Keratinocyte (primary cell): ENCODE data around the gene VSIG8. TPM values are rescaled to one million over a fixed set of nuclear protein-coding genes. Genes with fewer than 3 reads are reported as not detected.

Experiments used
- DNase-seq: peaks from one replicate; pipeline ENCODE4 v3.0.0-alpha.2; 2011; ENCODE audit warnings: low read depth, missing footprints, low spot score
- FAIRE-seq: peaks from 2 replicates; lab custom pipeline; 2011; peaks lifted over from hg19 to GRCh38; lab: Jason Lieb, UNC
- H2AFZ ChIP-seq: 2 replicates; pipeline ENCODE4 v1.6.0; 2012; ENCODE audit warnings: low read length, control low read depth, inconsistent platforms; ENCODE audit not compliant: control insufficient read depth
- H3K27ac ChIP-seq: 2 replicates; pipeline ENCODE4 v1.5.1; 2011; ENCODE audit warnings: low read length; ENCODE audit not compliant: control insufficient read depth, insufficient read depth
- H3K27me3 ChIP-seq: 3 replicates; pipeline ENCODE4 v1.6.0; 2011; ENCODE audit warnings: low read length; ENCODE audit not compliant: control insufficient read depth, insufficient read depth; ENCODE audit errors: extremely low read depth
- H3K36me3 ChIP-seq, 2 experiments: 2 replicates in 1 of 2; 3 replicates in 1 of 2; pipeline ENCODE4 v1.5.1; 2011; ENCODE audit warnings: low read length in 2 of 2, mild to moderate bottlenecking in 1 of 2; ENCODE audit not compliant: control insufficient read depth in 2 of 2, insufficient read depth in 2 of 2; ENCODE audit errors: extremely low read depth in 1 of 2
- H3K4me1 ChIP-seq: 3 replicates; pipeline ENCODE4 v1.5.1; 2011; ENCODE audit warnings: low read length; ENCODE audit not compliant: control insufficient read depth, insufficient read depth; ENCODE audit errors: extremely low read depth
- H3K4me2 ChIP-seq: 3 replicates; pipeline ENCODE4 v1.6.0; 2011; ENCODE audit warnings: low read depth, low read length; ENCODE audit not compliant: control insufficient read depth, insufficient read depth; ENCODE audit errors: extremely low read depth
- H3K4me3 ChIP-seq, 3 experiments: fragments of 200-600 bp in 1 of 3; sonication (generic) in 1 of 3; 2 replicates in 2 of 3; 3 replicates in 1 of 3; pipeline ENCODE4 v1.5.1; 2011 to 2016; ENCODE audit warnings: low read length in 3 of 3, mild to moderate bottlenecking in 3 of 3, control low read depth in 2 of 3, inconsistent platforms in 1 of 3, low read depth in 1 of 3, mixed read lengths in 1 of 3, mixed run types in 1 of 3, moderate library complexity in 1 of 3; ENCODE audit not compliant: control insufficient read depth in 2 of 3, insufficient read depth in 2 of 3; ENCODE audit errors: extremely low read depth in 1 of 3
- H3K79me2 ChIP-seq: 2 replicates; pipeline ENCODE4 v1.6.0; 2012; ENCODE audit warnings: low read length; ENCODE audit not compliant: control insufficient read depth, insufficient read depth
- H3K9ac ChIP-seq: 3 replicates; pipeline ENCODE4 v1.6.0; 2011; ENCODE audit warnings: low read length; ENCODE audit not compliant: control insufficient read depth, insufficient read depth; ENCODE audit errors: extremely low read depth
- H3K9me1 ChIP-seq: 3 replicates; pipeline ENCODE4 v1.6.0; 2011; ENCODE audit warnings: low read length; ENCODE audit not compliant: control insufficient read depth, insufficient read depth; ENCODE audit errors: extremely low read depth
- H3K9me3 ChIP-seq: 2 replicates; pipeline ENCODE4 v1.5.1; 2012; ENCODE audit warnings: low read depth, low read length; ENCODE audit not compliant: control insufficient read depth
- H4K20me1 ChIP-seq: 3 replicates; pipeline ENCODE4 v1.6.0; 2011; ENCODE audit warnings: low read length; ENCODE audit not compliant: control insufficient read depth, insufficient read depth; ENCODE audit errors: extremely low read depth
- CTCF ChIP-seq, 3 experiments: IDR thresholded peaks in 1 of 3; conservative IDR thresholded peaks in 1 of 3; optimal IDR thresholded peaks in 1 of 3; 2 replicates in 2 of 3; 3 replicates in 1 of 3; pipeline versions ENCODE3 to v1.5.1; 2011; ENCODE audit warnings: low read length in 3 of 3, mild to moderate bottlenecking in 3 of 3, moderate library complexity in 2 of 3, control low read depth in 1 of 3, inconsistent platforms in 1 of 3; ENCODE audit not compliant: insufficient read depth in 2 of 3; ENCODE audit errors: extremely low read depth in 1 of 3
- EZH2 ChIP-seq: IDR thresholded peaks from one replicate; pipeline ENCODE4 v1.6.1; 2012; ENCODE audit warnings: inconsistent platforms, mild to moderate bottlenecking, low read length, moderate library complexity
- dilution Hi-C: fragments of 300-500 bp; cut with MboI; formaldehyde crosslinking; loops from one replicate; pipeline ENCODE4 v1.7.0; 2020; ENCODE audit warnings: low sequenced_read_pairs; ENCODE audit not compliant: extremely low pct_ligation_motif_present
- polyA plus RNA-seq, 5 experiments: library from polyadenylated mRNA; depleted of rRNA in 3 of 5; stranded (reverse) in 3 of 5; stranded (forward) in 1 of 5; unstranded in 1 of 5; fragments of >200 nt; gene quantifications; 1 replicate in 1 of 5; 2 replicates in 3 of 5; 3 replicates in 1 of 5; pipeline versions ENCODE4 v1.2.1 to v1.2.3, GENCODE V29; 2011 to 2012; ENCODE audit warnings: missing spikeins in 2 of 5, low read depth in 1 of 5, low replicate concordance in 1 of 5

Gene VSIG8
- polyA plus RNA-seq, 1 donor (not counting 4 experiments of a cell fraction or from before 2014, with no cell fraction given): 0.56 TPM

DNA sequence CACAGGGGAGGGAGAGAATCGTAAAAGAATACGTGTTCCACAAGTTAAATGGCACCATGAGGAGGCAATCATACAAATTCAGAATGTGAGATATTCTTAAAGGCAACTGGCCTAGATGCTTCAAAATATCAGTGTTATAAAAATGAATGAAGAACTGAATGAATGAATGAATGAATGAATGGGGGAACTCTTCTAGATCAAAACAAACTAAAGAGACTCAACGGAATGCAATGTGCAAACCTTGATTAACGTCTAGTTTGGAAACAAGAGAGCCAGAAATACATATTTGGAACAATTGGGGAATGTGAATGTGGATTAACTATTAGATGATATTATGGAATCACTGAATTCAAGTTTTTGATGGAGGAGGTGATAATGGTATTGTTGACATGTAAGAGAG lies 20.7 kb upstream of the VSIG8 start:
- dilution Hi-C loops: no loop called here

GRCh38 chr1:159882527-159882862 lies 20.0 kb upstream of the VSIG8 start:
- TF ChIP-seq CTCF (optimal IDR thresholded peaks at IDR 0.05 in 1 of 3, IDR thresholded peaks at IDR 0.05 in 1 of 3, conservative IDR thresholded peaks at IDR 0.05 in 1 of 3; ENCODE audit: extremely low read depth in 1 of 3, insufficient read depth in 2 of 3, low read length in 3 of 3) (no peak), EZH2 (no peak)
- Histone ChIP-seq H3K79me2 (no peaks in the 10 kb centered on the region), H3K27ac (peak overlapping the region; percentile 67), H3K4me3 (no peak overlapping the region), H3K4me1 (peaks cover 39% of the 10 kb centered on the region), H3K9me1 (no peaks in the 10 kb centered on the region), H3K9me3 (no peaks in the 10 kb centered on the region), H3K27me3 (no peaks in the 10 kb centered on the region), H2AFZ (no peak overlapping the region), H3K9ac (no peak overlapping the region), H3K4me2 (peak overlapping the region; percentile 68), H4K20me1 (no peaks in the 10 kb centered on the region), H3K36me3 (no peaks in the 10 kb centered on the region)
- DNase-seq (no peak), FAIRE-seq (peak; percentile 76)
- dilution Hi-C loops: no loop called here

More for the DNA sequence above, 20.7 kb upstream of the VSIG8 start:
- no peak overlapping the region for H3K4me3 ChIP-seq
- H3K36me3 ChIP-seq: no peaks in the 10 kb centered on the region
- H4K20me1 ChIP-seq: no peaks in the 10 kb centered on the region
- H3K27me3 ChIP-seq: no peaks in the 10 kb centered on the region
- no peak overlapping the region for H2AFZ ChIP-seq
- peaks cover 36% of the 10 kb centered on the region for H3K4me1 ChIP-seq
- no peak overlapping the region for H3K27ac ChIP-seq
- no peaks in the 10 kb centered on the region for H3K79me2 ChIP-seq
- no peaks in the 10 kb centered on the region for H3K9me1 ChIP-seq
- no peak overlapping the region for H3K9ac ChIP-seq
- no peaks in the 10 kb centered on the region for H3K9me3 ChIP-seq
- H3K4me2 ChIP-seq: no peak overlapping the region
- no peak for FAIRE-seq
- DNase-seq: no peak
- TF ChIP-seq EZH2: no peak
- no peak for TF ChIP-seq CTCF (optimal IDR thresholded peaks at IDR 0.05 in 1 of 3, IDR thresholded peaks at IDR 0.05 in 1 of 3, conservative IDR thresholded peaks at IDR 0.05 in 1 of 3; ENCODE audit: extremely low read depth in 1 of 3, insufficient read depth in 2 of 3, low read length in 3 of 3)
